Testis (tissue), 2 donors: Measurements from ENCODE around the gene RORB.

Experiments used
- POLR2A ChIP-seq: fragments of 450-650 bp; IDR thresholded peaks from one replicate; pipeline ENCODE4 v1.6.1; 2017; ENCODE audit warnings: antibody characterized with exemption, mild to moderate bottlenecking, moderate library complexity
- TF ChIP-seq, protein P1 (sequence below), 3 experiments: fragments of 450-650 bp in 2 of 3; fragments of 200-600 bp in 1 of 3; sonication (generic) in 1 of 3; IDR thresholded peaks; one replicate each; pipeline ENCODE4 v1.5.1; 2016 to 2019; ENCODE audit warnings: antibody characterized with exemption in 3 of 3, mild to moderate bottlenecking in 2 of 3, moderate library complexity in 1 of 3

- TF ChIP-seq POLR2A, result no peak
- TF ChIP-seq, protein P1, sequence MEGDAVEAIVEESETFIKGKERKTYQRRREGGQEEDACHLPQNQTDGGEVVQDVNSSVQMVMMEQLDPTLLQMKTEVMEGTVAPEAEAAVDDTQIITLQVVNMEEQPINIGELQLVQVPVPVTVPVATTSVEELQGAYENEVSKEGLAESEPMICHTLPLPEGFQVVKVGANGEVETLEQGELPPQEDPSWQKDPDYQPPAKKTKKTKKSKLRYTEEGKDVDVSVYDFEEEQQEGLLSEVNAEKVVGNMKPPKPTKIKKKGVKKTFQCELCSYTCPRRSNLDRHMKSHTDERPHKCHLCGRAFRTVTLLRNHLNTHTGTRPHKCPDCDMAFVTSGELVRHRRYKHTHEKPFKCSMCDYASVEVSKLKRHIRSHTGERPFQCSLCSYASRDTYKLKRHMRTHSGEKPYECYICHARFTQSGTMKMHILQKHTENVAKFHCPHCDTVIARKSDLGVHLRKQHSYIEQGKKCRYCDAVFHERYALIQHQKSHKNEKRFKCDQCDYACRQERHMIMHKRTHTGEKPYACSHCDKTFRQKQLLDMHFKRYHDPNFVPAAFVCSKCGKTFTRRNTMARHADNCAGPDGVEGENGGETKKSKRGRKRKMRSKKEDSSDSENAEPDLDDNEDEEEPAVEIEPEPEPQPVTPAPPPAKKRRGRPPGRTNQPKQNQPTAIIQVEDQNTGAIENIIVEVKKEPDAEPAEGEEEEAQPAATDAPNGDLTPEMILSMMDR (IDR thresholded peaks at IDR 0.05), result no peak
These were observed 112.7 kb downstream of the RORB start for GRCh38 chr9:74609671-74610405.
